PFSK-1 (cell line): ENCODE measurements around the gene GRIK3.

Experiments
- FOXP2 ChIP-seq: optimal IDR thresholded peaks from 2 replicates; pipeline ENCODE3; 2011; ENCODE audit warnings: borderline replicate concordance, control low read depth, inconsistent platforms; ENCODE audit not compliant: insufficient read depth; ENCODE audit errors: extremely low read length, extremely low read depth
- POLR2AphosphoS5 ChIP-seq: IDR thresholded peaks from 2 replicates; pipeline ENCODE4 v1.6.1; 2012; ENCODE audit warnings: low read depth, mild to moderate bottlenecking, control low read depth, low read length, moderate library complexity
- SIN3A ChIP-seq: IDR thresholded peaks from 2 replicates; pipeline ENCODE4 v1.6.1; 2012; ENCODE audit warnings: mild to moderate bottlenecking, low read length, moderate library complexity, borderline replicate concordance; ENCODE audit not compliant: insufficient read depth
- TAF1 ChIP-seq: IDR thresholded peaks from 2 replicates; pipeline ENCODE4 v1.6.1; 2012; ENCODE audit warnings: low read length, control low read depth, borderline replicate concordance; ENCODE audit not compliant: insufficient read depth
- TF ChIP-seq, protein P1 (sequence below), 2 experiments: IDR thresholded peaks; 2 replicates each; pipeline versions ENCODE4 v1.6.1 to v1.8.0; 2011 to 2012; ENCODE audit warnings: low read depth in 2 of 2, low read length in 2 of 2, control low read depth in 1 of 2, inconsistent platforms in 1 of 2, mild to moderate bottlenecking in 1 of 2, moderate library complexity in 1 of 2; ENCODE audit not compliant: insufficient read depth in 1 of 2

The GRIK3 gene

DNA sequence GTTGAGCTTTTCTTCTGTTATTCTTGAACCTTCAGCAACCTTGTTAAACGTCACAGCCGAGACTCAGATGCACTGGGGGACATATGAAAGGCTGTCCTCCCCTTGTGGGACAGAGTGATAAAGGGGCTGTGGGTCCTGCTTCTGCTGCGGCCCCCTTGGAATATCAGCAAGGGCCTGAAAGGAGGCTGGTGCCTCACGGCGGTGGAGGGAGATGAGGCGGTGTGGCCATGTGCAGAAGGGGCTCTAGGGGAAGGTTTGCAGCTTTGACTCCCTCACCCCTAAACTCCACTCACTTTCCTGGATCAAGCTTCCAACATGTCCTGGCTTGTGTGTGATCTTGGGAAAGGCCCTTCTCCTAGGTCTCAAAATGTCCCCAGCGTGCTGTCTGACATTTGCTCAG is 280.9 kb downstream of the GRIK3 start:
- no peak for TF ChIP-seq POLR2AphosphoS5
- TF ChIP-seq TAF1, result no peak
- TF ChIP-seq SIN3A, result no peak
- TF ChIP-seq, protein P1, sequence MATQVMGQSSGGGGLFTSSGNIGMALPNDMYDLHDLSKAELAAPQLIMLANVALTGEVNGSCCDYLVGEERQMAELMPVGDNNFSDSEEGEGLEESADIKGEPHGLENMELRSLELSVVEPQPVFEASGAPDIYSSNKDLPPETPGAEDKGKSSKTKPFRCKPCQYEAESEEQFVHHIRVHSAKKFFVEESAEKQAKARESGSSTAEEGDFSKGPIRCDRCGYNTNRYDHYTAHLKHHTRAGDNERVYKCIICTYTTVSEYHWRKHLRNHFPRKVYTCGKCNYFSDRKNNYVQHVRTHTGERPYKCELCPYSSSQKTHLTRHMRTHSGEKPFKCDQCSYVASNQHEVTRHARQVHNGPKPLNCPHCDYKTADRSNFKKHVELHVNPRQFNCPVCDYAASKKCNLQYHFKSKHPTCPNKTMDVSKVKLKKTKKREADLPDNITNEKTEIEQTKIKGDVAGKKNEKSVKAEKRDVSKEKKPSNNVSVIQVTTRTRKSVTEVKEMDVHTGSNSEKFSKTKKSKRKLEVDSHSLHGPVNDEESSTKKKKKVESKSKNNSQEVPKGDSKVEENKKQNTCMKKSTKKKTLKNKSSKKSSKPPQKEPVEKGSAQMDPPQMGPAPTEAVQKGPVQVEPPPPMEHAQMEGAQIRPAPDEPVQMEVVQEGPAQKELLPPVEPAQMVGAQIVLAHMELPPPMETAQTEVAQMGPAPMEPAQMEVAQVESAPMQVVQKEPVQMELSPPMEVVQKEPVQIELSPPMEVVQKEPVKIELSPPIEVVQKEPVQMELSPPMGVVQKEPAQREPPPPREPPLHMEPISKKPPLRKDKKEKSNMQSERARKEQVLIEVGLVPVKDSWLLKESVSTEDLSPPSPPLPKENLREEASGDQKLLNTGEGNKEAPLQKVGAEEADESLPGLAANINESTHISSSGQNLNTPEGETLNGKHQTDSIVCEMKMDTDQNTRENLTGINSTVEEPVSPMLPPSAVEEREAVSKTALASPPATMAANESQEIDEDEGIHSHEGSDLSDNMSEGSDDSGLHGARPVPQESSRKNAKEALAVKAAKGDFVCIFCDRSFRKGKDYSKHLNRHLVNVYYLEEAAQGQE (IDR thresholded peaks at IDR 0.05; ENCODE audit: insufficient read depth in 1 of 2, low read depth in 2 of 2, low read length in 2 of 2), result no peak

DNA sequence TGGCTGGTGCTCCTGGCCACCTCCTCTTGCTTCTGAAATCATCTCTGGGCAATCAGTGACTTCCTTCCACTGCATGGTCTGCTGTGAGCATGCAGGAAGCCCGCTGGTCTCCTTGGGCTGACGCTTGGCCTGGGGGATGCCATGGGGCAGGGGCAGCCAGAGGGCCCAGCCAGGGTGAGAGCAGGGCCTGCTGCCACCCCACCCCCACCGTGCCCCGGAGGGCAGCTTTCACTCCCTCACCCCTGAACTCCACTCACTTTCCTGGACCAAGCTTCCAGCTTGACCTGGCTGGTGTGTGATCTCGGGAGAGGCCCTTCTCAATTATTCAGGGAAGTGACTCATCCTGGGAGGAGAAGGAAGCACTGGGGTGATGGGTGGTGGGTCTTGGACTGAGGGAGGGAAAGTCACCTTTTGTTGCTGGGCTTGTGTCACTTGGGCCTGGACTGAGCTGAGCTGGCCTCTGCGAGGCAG is 281.4 kb downstream of the GRIK3 start:
- TF ChIP-seq SIN3A (no peak), POLR2AphosphoS5 (no peak), FOXP2 (no peak), TAF1 (no peak)
- TF ChIP-seq, protein P1 (IDR thresholded peaks at IDR 0.05; ENCODE audit: insufficient read depth in 1 of 2, low read depth in 2 of 2, low read length in 2 of 2), result no peak

DNA sequence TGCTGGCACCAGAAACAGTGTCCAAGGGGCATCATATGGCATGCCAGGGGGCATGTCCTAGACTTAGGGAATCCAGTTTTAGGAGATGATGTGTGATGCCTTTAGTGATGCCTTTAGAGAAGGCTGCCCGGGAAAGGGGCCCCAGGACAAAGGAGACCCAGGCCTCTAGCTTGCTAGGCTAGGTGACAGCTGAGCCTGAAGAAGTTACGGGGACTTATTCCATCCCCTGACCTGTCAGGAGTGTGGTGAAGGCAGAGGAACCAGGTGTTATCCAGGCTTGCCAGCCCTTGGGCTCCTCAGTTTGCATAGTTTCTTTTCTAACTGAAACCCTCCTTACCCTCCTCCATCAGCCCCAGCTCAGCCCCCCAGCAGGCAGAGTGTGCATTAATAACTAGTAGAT is 281.9 kb downstream of the GRIK3 start:
- TF ChIP-seq, protein P1 (IDR thresholded peaks at IDR 0.05; ENCODE audit: insufficient read depth in 1 of 2, low read depth in 2 of 2, low read length in 2 of 2), result no peak
- TF ChIP-seq SIN3A (no peak), POLR2AphosphoS5 (no peak), TAF1 (no peak), FOXP2 (no peak)

DNA sequence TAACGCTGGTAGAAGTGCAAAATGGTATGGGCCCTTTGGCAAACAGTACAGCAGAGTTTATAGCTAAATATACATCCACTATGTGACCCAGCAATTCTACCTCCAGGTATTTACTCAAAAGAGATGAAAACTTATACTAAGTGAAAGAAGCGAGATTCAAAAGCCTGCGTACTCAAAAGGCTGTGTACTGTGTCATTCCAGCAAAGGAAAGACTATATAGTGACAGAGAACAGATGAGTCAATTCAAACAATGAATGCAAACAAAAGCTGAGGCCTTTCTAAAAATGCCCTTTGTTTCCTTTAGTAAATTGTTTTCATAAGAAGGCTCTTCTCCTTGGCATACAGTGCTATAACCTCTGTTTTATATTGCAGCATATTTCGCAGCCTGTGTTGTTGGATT is 282.8 kb downstream of the GRIK3 start:
- TF ChIP-seq FOXP2 (no peak), POLR2AphosphoS5 (no peak), TAF1 (no peak), SIN3A (no peak)
- TF ChIP-seq, protein P1 (IDR thresholded peaks at IDR 0.05; ENCODE audit: insufficient read depth in 1 of 2, low read depth in 2 of 2, low read length in 2 of 2), result no peak

GRCh38 chr1:36748466-36748865 is 285.8 kb downstream of the GRIK3 start:
- TF ChIP-seq SIN3A (no peak), POLR2AphosphoS5 (no peak), FOXP2 (no peak), TAF1 (no peak)
- TF ChIP-seq, protein P1 (IDR thresholded peaks at IDR 0.05; ENCODE audit: insufficient read depth in 1 of 2, low read depth in 2 of 2, low read length in 2 of 2), result no peak
